Osteoblast (primary cell): ENCODE results near the gene ZP3. TPM values are rescaled to one million over a fixed set of nuclear protein-coding genes. Genes with fewer than 3 reads are reported as not detected.
"Not testable (repeated sequence)": the region's sequence is repeated elsewhere in the genome, so short reads cannot be mapped to it uniquely, and the experiment has no call there.

Experiments used
- DNase-seq: peaks from one replicate; pipeline ENCODE4 v3.0.0; 2011; ENCODE audit warnings: low spot score, mixed read lengths; ENCODE audit not compliant: insufficient read length; ENCODE audit errors: missing footprints
- H2AFZ ChIP-seq: 2 replicates; pipeline ENCODE4 v1.6.0; 2011; ENCODE audit warnings: mild to moderate bottlenecking, low read length
- H3K27ac ChIP-seq: 2 replicates; pipeline ENCODE4 v1.5.1; 2011; ENCODE audit warnings: mild to moderate bottlenecking, low read depth, low read length, moderate library complexity
- H3K27me3 ChIP-seq: 2 replicates; pipeline ENCODE4 v1.6.0; 2012; ENCODE audit warnings: mild to moderate bottlenecking, control low read depth, inconsistent platforms, low read length, moderate library complexity; ENCODE audit not compliant: insufficient read depth
- H3K36me3 ChIP-seq: 2 replicates; pipeline ENCODE4 v1.5.1; 2011; ENCODE audit warnings: mild to moderate bottlenecking, low read length, control low read depth, moderate library complexity; ENCODE audit not compliant: insufficient read depth
- H3K4me1 ChIP-seq: 2 replicates; pipeline ENCODE4 v1.5.1; 2011; ENCODE audit warnings: mild to moderate bottlenecking, low read length, control low read depth, moderate library complexity; ENCODE audit not compliant: insufficient read depth
- H3K4me2 ChIP-seq: 2 replicates; pipeline ENCODE4 v1.6.0; 2011; ENCODE audit warnings: mild to moderate bottlenecking, low read length; ENCODE audit not compliant: insufficient read depth
- H3K4me3 ChIP-seq: fragments of 200-600 bp; sonication (generic); 3 replicates; pipeline ENCODE4 v1.5.1; 2012; ENCODE audit warnings: mild to moderate bottlenecking, low read length, inconsistent platforms; ENCODE audit not compliant: insufficient read depth
- H3K79me2 ChIP-seq: 2 replicates; pipeline ENCODE4 v1.6.0; 2012; ENCODE audit warnings: mild to moderate bottlenecking, low read length, control low read depth, inconsistent platforms; ENCODE audit not compliant: insufficient read depth
- H3K9me3 ChIP-seq: 2 replicates; pipeline ENCODE4 v1.5.1; 2011; ENCODE audit warnings: low read depth, low read length, control low read depth
- H4K20me1 ChIP-seq: 2 replicates; pipeline ENCODE4 v1.6.0; 2012; ENCODE audit warnings: mild to moderate bottlenecking, low read length, control low read depth; ENCODE audit not compliant: insufficient read depth
- CTCF ChIP-seq: IDR thresholded peaks from 2 replicates; pipeline ENCODE4 v1.5.1; 2011; ENCODE audit warnings: mild to moderate bottlenecking, low read depth, low read length, moderate library complexity; ENCODE audit errors: extremely low read depth
- total RNA-seq: library from RNA; depleted of rRNA; stranded (reverse); fragments of >200 nt; gene quantifications from 2 replicates; pipeline ENCODE4 v1.2.3, GENCODE V29; 2012

Gene ZP3
- total RNA-seq, 1 donor: 6.2 TPM

- H3K4me2 ChIP-seq: no peak within 1 kb of the TSS
- no peak for TF ChIP-seq CTCF
- no peak within 1 kb of the TSS for H2AFZ ChIP-seq
These were observed 15.2 kb upstream of the ZP3 start, which contains the start of gene SSC4D for GRCh38 chr7:76409537-76409936. TSS of gene SSC4D (minus strand) at chr7:76409697. CDS start at chr7:76404439, 5,258 bp downstream.

GRCh38 chr7:76411626-76412025, 13.1 kb upstream of the ZP3 start:
- H3K79me2 ChIP-seq: no peaks in the 10 kb centered on the region
- H3K4me3 ChIP-seq: no peak overlapping the region
- H3K4me2 ChIP-seq: no peak overlapping the region
- no peaks in the 10 kb centered on the region for H3K9me3 ChIP-seq
- H3K27ac ChIP-seq: no peak overlapping the region
- H3K27me3 ChIP-seq: no peaks in the 10 kb centered on the region
- DNase-seq: no peak
- H4K20me1 ChIP-seq: no peaks in the 10 kb centered on the region
- no peaks in the 10 kb centered on the region for H3K36me3 ChIP-seq
- no peaks in the 10 kb centered on the region for H3K4me1 ChIP-seq
- TF ChIP-seq CTCF: no peak
- no peak overlapping the region for H2AFZ ChIP-seq

More at GRCh38 chr7:76409537-76409936, 15.2 kb upstream of the ZP3 start, which contains the start of gene SSC4D:
- Histone ChIP-seq H3K4me3 (no peak within 1 kb of the TSS), H3K27me3 (no peaks in the 10 kb centered on the region), H3K79me2 (no peaks in the 10 kb centered on the region), H3K27ac (no peak within 1 kb of the TSS), H3K4me1 (no peaks in the 10 kb centered on the region), H4K20me1 (no peaks in the 10 kb centered on the region), H3K36me3 (no peaks in the 10 kb centered on the region), H3K9me3 (no peaks in the 10 kb centered on the region)
- no peak for DNase-seq

DNA sequence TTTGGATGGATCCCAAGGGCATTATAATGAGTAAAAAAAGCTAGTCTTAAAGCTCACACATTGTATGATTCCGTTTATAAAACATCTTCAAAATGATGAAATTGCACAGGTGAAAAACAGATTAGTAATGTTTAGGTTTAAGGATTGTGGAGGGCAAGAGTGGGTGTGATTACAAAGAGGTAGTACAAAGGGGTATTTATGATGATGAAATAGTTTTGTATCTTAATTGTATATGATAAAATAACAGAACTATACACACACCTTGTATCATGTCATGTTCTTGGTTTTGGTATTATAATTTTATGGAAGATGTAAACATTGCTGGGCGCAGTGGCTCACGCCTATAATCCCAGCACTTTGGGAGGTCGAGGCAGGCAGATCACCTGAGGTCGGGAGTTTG, 12.5 kb upstream of the ZP3 start:
- Histone ChIP-seq H3K4me2 (no peak overlapping the region), H3K27ac (no peak overlapping the region), H3K4me3 (no peak overlapping the region)

DNA sequence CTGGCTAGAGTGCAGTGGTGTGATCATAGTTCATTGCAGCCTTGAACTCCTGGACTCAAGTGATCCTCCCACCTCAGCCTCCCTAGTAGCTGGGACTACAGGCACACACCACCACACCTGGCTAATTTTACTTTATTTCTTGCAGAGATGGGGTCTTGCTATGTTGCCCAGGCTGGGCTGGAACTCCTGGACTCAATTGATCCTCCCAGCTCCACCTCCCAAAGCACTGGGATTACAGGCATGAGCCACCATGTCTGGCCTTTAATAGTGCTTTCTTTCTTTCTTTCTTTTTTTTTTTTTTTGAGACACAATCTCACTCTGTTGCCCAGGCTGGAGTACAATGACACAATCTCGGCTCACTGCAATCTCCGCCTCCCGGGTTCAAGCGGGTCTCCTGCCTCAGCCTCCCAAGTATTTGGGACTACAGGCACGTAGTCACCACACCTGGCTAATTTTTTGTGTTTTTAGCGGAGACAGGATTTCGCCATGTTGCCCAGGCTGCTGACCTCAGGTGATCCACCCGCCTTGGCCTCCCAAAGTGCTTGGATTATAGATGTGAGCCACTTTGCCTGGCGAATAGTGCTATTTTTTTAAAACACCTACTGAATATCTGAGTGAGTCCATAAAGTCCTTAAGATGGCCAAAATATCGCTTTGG, 7.0 kb upstream of the ZP3 start:
- H3K27ac ChIP-seq, H3K79me2 ChIP-seq, H3K9me3 ChIP-seq, H3K36me3 ChIP-seq, DNase-seq, H3K4me3 ChIP-seq, H4K20me1 ChIP-seq, H3K4me1 ChIP-seq, H2AFZ ChIP-seq, H3K27me3 ChIP-seq, H3K4me2 ChIP-seq: not testable (repeated sequence)

More for the DNA sequence above, 12.5 kb upstream of the ZP3 start:
- Histone ChIP-seq H3K79me2 (no peaks in the 10 kb centered on the region), H3K36me3 (no peaks in the 10 kb centered on the region), H3K27me3 (no peaks in the 10 kb centered on the region), H3K9me3 (no peaks in the 10 kb centered on the region), H2AFZ (no peak overlapping the region), H4K20me1 (no peaks in the 10 kb centered on the region), H3K4me1 (no peaks in the 10 kb centered on the region)
- TF ChIP-seq CTCF: no peak
- DNase-seq: peak; percentile 4

DNA sequence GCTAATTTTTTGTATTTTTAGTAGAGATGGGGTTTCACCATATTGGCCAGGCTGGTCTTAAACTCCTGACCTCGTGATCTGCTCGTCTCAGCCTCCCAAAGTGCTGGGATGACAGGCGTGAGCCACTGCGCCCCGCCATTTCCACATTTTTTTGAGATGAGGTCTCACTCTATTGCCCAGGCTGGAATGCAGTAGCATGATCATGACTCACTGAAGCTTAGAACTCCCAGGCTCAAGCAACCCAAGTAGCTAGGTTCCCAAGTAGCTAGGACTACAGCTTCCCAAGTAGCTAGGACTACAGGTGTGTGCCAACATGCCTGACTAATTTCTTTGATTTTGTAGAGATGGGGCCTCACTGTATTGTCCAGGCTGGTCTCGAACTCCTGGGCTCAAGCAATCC, 3.7 kb upstream of the ZP3 start:
- H2AFZ ChIP-seq, H3K27me3 ChIP-seq, H4K20me1 ChIP-seq, H3K9me3 ChIP-seq, H3K36me3 ChIP-seq, H3K4me2 ChIP-seq, H3K4me3 ChIP-seq, H3K79me2 ChIP-seq: not testable (repeated sequence)
- DNase-seq: peak; percentile 79
- Histone ChIP-seq H3K27ac (peak overlapping the region; percentile 75), H3K4me1 (peaks cover 18% of the 10 kb centered on the region)
